ENCODE results near the gene AGRN.

- TF ChIP-seq CTCF (conservative IDR thresholded peaks at IDR 0.05 in 1 of 2, IDR thresholded peaks at IDR 0.05 in 1 of 2; ENCODE audit: extremely low read depth in 1 of 2, insufficient read depth in 1 of 2, low read depth in 1 of 2, low read length in 2 of 2), result no peak
- no peak for TF ChIP-seq EZH2 (IDR thresholded peaks at IDR 0.05; ENCODE audit: borderline replicate concordance, low read length)
Observed at GRCh38 chr1:1022302-1023009, 2.5 kb downstream of the AGRN start.

All from mammary epithelial cell (primary cell).